K562 (cell line): Measurements from ENCODE around the gene PLCB3. TPM values are rescaled to one million over a fixed set of nuclear protein-coding genes. Genes with fewer than 3 reads are reported as not detected.

Source experiments
- CXXC5 ChIP-seq: fragments of 250-450 bp; sonication (Bioruptor Pico); IDR thresholded peaks from 2 replicates; pipeline ENCODE4 v1.8.0; 2022; ENCODE audit warnings: inconsistent platforms, mild to moderate bottlenecking, moderate library complexity
- ELF4 ChIP-seq: fragments of 450-650 bp; formaldehyde crosslinking; IDR thresholded peaks from 2 replicates; pipeline ENCODE4 v1.4.0; 2022; ENCODE audit warnings: missing genetic modification characterization
- FOXJ3 ChIP-seq: sonication (generic); formaldehyde crosslinking; IDR thresholded peaks from 2 replicates; pipeline ENCODE4 v1.4.0; 2020; ENCODE audit warnings: mild to moderate bottlenecking, missing genetic modification reagents
- MCM7 ChIP-seq, 2 experiments: fragments of 450-650 bp; IDR thresholded peaks; 2 replicates each; pipeline ENCODE4 v1.6.1; 2016 to 2018
- NCOR1 ChIP-seq: fragments of 450-650 bp; IDR thresholded peaks from 2 replicates; pipeline ENCODE4 v1.6.1; 2016; ENCODE audit warnings: mild to moderate bottlenecking, moderate library complexity
- NFE2L1 ChIP-seq: fragments of 450-650 bp; IDR thresholded peaks from 2 replicates; pipeline ENCODE4 v1.6.1; 2016; ENCODE audit warnings: missing genetic modification characterization, low read depth, mild to moderate bottlenecking, missing compliant biosample characterization, moderate library complexity, borderline replicate concordance
- RBM22 ChIP-seq: fragments of 200-400 bp; formaldehyde crosslinking; IDR thresholded peaks from 2 replicates; pipeline ENCODE4 v1.6.1; 2018; ENCODE audit warnings: low read length, low read depth; ENCODE audit not compliant: poor library complexity, severe bottlenecking
- RBM39 ChIP-seq: fragments of 200-400 bp; formaldehyde crosslinking; optimal IDR thresholded peaks from 2 replicates; pipeline ENCODE3; 2018; ENCODE audit warnings: low read depth, low read length
- RHOXF2B ChIP-seq: fragments of 250-450 bp; sonication (Bioruptor Pico); conservative IDR thresholded peaks from 2 replicates; pipeline ENCODE4 v1.5.1; 2021
- SMARCA5 ChIP-seq: fragments of 450-650 bp; IDR thresholded peaks from 2 replicates; pipeline ENCODE4 v1.6.1; 2016
- SMARCC2 ChIP-seq: fragments of 450-650 bp; IDR thresholded peaks from 2 replicates; pipeline ENCODE4 v1.6.1; 2017; ENCODE audit warnings: antibody characterized with exemption, moderate library complexity, mild to moderate bottlenecking, low read depth
- TFAM ChIP-seq: fragments of 250-450 bp; sonication (Bioruptor Pico); conservative IDR thresholded peaks from 2 replicates; pipeline ENCODE4 v1.5.0; 2021; ENCODE audit warnings: mild to moderate bottlenecking, moderate library complexity
- USF2 ChIP-seq: sonication (generic); formaldehyde crosslinking; IDR thresholded peaks from 2 replicates; pipeline ENCODE4 v1.5.0; 2020; ENCODE audit warnings: missing genetic modification reagents
- ZNF140 ChIP-seq: fragments of 250-450 bp; sonication (Bioruptor Pico); IDR thresholded peaks from 2 replicates; pipeline ENCODE4 v1.8.0; 2021; ENCODE audit warnings: moderate library complexity, mild to moderate bottlenecking, inconsistent platforms
- ZNF77 ChIP-seq: fragments of 250-450 bp; sonication (Bioruptor Pico); IDR thresholded peaks from 2 replicates; pipeline ENCODE4 v1.5.0; 2020
- polyA plus RNA-seq, 8 experiments: library from polyadenylated mRNA; depleted of rRNA in 4 of 8; stranded (reverse) in 5 of 8; unstranded in 3 of 8; fragments of >200 nt; fragmentation: Nextera tagmentation in 2 of 8; fragmentation: Illumina TruSeq in 1 of 8; extraction: Ambion mirVana in 2 of 8; extraction: Trizol in 1 of 8; gene quantifications; 2 replicates each; pipeline versions ENCODE4 v1.2.1 to v1.2.3, GENCODE V29; 2011 to 2014; ENCODE audit warnings: inconsistent platforms in 1 of 8, missing spikeins in 1 of 8
- total RNA-seq, 7 experiments: library from RNA; depleted of rRNA in 6 of 7; stranded (reverse); fragments of >200 nt in 6 of 7; fragmentation: Illumina TruSeq in 2 of 7; extraction: Trizol in 2 of 7; gene quantifications; 2 replicates each; pipeline versions ENCODE4 v1.2.1 to v1.2.3, GENCODE V29; 2011 to 2021; ENCODE audit warnings: low replicate concordance in 1 of 7

The PLCB3 gene
- total and polyA plus RNA-seq, 9 of the 15 experiments (the other 6 are each of a cell fraction or from before 2014, with no cell fraction given), result 0.31 to 44.8 (median 14.6) TPM

- TF ChIP-seq NFE2L1 (tag), result no peak
- TF ChIP-seq RBM39, result no peak
- no peak for TF ChIP-seq ZNF77 (CRISPR knock-in tag)
- no peak for TF ChIP-seq TFAM (CRISPR knock-in tag)
- TF ChIP-seq RHOXF2B, result no peak
- no peak for TF ChIP-seq USF2 (CRISPR knock-in tag)
- TF ChIP-seq MCM7 (IDR thresholded peaks at IDR 0.05), result no peak
- TF ChIP-seq FOXJ3 (CRISPR knock-in tag), result no peak
- TF ChIP-seq NCOR1, result no peak
- no peak for TF ChIP-seq SMARCC2
- no peak for TF ChIP-seq ELF4 (CRISPR knock-in tag)
- no peak for TF ChIP-seq SMARCA5
- no peak for TF ChIP-seq ZNF140
- TF ChIP-seq RBM22, result no peak
- TF ChIP-seq CXXC5 (CRISPR knock-in tag), result no peak
Observed at GRCh38 chr11:64286801-64287159, 35.5 kb downstream of the PLCB3 start (continued).
